Mesodermal cell (in vitro differentiated cells): ENCODE data around the gene AMIGO3. TPM values are rescaled to one million over a fixed set of nuclear protein-coding genes. Genes with fewer than 3 reads are reported as not detected.
"Not testable (repeated sequence)": the region's sequence is repeated elsewhere in the genome, so short reads cannot be mapped to it uniquely, and the experiment has no call there.

ENCODE experiments used
- H3K27ac ChIP-seq: 2 replicates; pipeline ENCODE4 v1.7.0; 2013; ENCODE audit warnings: mild to moderate bottlenecking, low read depth, low read length, moderate library complexity; ENCODE audit not compliant: severe bottlenecking
- H3K36me3 ChIP-seq: 2 replicates; pipeline ENCODE4 v1.7.1; 2013; ENCODE audit warnings: mild to moderate bottlenecking, low read length, moderate library complexity; ENCODE audit not compliant: control insufficient read depth, insufficient read depth
- H3K4me1 ChIP-seq: one replicate; pipeline ENCODE4 v1.7.1; 2013; ENCODE audit warnings: mild to moderate bottlenecking, low read length; ENCODE audit not compliant: insufficient read depth, control insufficient read depth, poor library complexity, severe bottlenecking
- H3K4me3 ChIP-seq: 2 replicates; pipeline ENCODE4 v1.7.0; 2013; ENCODE audit warnings: low read length, control low read depth, mild to moderate bottlenecking; ENCODE audit not compliant: insufficient read depth, poor library complexity, severe bottlenecking; ENCODE audit errors: extremely low read depth
- H3K9me3 ChIP-seq: 2 replicates; pipeline ENCODE4 v1.7.1; 2013; ENCODE audit warnings: mild to moderate bottlenecking, low read length, moderate library complexity; ENCODE audit not compliant: control insufficient read depth
- whole genome bisulfite sequencing, 2 experiments: methylation state at CpG; one replicate each; pipeline ENCODE4 v1.1.5; 2013; ENCODE audit warnings: missing lambda C conversion rate in 2 of 2; ENCODE audit not compliant: insufficient coverage in 2 of 2; 5-methylcytosine and 5-hydroxymethylcytosine counted together
- polyA plus RNA-seq, 2 experiments: library from polyadenylated mRNA; stranded (reverse); fragments of 50-300 nt; gene quantifications; one replicate each; pipeline ENCODE4 v1.2.3, GENCODE V29; 2013

Gene AMIGO3
- 1.5 TPM for polyA plus RNA-seq (2013, experiment 1 of 2)
- polyA plus RNA-seq (2013, experiment 2 of 2): 1.3 TPM

- 13 to 14% methylated on average over 43 to 48 of the region's 50 CpGs for WGBS, 2 experiments
- Histone ChIP-seq H3K9me3 (no peaks in the 10 kb centered on the region), H3K4me3 (peak within 1 kb of the TSS; percentile 39), H3K36me3 (peaks cover 44% of the 10 kb centered on the region), H3K4me1 (peaks cover 5% of the 10 kb centered on the region), H3K27ac (peak within 1 kb of the TSS; percentile 49)
Observed at GRCh38 chr3:49719214-49719884, at the start of gene AMIGO3. Gene AMIGO3, minus strand, starts transcription at chr3:49719684. Its CDS starts 219 bp downstream, at chr3:49719465.

GRCh38 chr3:49763981-49764380 is 44.5 kb upstream of the AMIGO3 start:
- H3K36me3 ChIP-seq: peaks cover 56% of the 10 kb centered on the region
- no peak overlapping the region for H3K4me3 ChIP-seq
- H3K27ac ChIP-seq: no peak overlapping the region
- 100% methylated on average over 2 to 3 of the region's 4 CpGs for WGBS, 2 experiments
- no peaks in the 10 kb centered on the region for H3K9me3 ChIP-seq
- H3K4me1 ChIP-seq: no peaks in the 10 kb centered on the region

GRCh38 chr3:49761661-49762060 is 42.2 kb upstream of the AMIGO3 start:
- Histone ChIP-seq H3K4me3 (no peak overlapping the region), H3K9me3 (no peaks in the 10 kb centered on the region), H3K4me1 (no peaks in the 10 kb centered on the region), H3K27ac (no peak overlapping the region), H3K36me3 (peaks cover 43% of the 10 kb centered on the region)
- 100% methylated on average over 1 to 3 of the region's 3 CpGs for WGBS, 2 experiments

- Histone ChIP-seq H3K4me3 (no peak overlapping the region), H3K27ac (no peak overlapping the region), H3K4me1 (no peaks in the 10 kb centered on the region), H3K9me3 (no peaks in the 10 kb centered on the region), H3K36me3 (peaks cover 27% of the 10 kb centered on the region)
- WGBS, 2 experiments: 80% methylated on average over 1 of the region's 1 CpG; no CpG with 5 or more reads in 1 of the 2 experiments
Observed at GRCh38 chr3:49759226-49759625, 39.7 kb upstream of the AMIGO3 start.

GRCh38 chr3:49757197-49757596 is 37.7 kb upstream of the AMIGO3 start:
- Histone ChIP-seq H3K9me3 (no peaks in the 10 kb centered on the region), H3K36me3 (peaks cover 22% of the 10 kb centered on the region), H3K27ac (no peak overlapping the region), H3K4me1 (no peaks in the 10 kb centered on the region), H3K4me3 (no peak overlapping the region)
- WGBS, 2 experiments: 100% methylated on average over 1 of the region's 2 CpGs

- Histone ChIP-seq H3K36me3 (peaks cover 19% of the 10 kb centered on the region), H3K4me1 (no peaks in the 10 kb centered on the region), H3K27ac (no peak overlapping the region), H3K4me3 (no peak overlapping the region), H3K9me3 (no peaks in the 10 kb centered on the region)
- WGBS, 2 experiments: 100% methylated on average over 1 of the region's 1 CpG; no CpG with 5 or more reads in 1 of the 2 experiments
Observed at GRCh38 chr3:49756036-49756435, 36.6 kb upstream of the AMIGO3 start.

GRCh38 chr3:49754536-49754935 is 35.1 kb upstream of the AMIGO3 start:
- Histone ChIP-seq H3K9me3 (no peaks in the 10 kb centered on the region), H3K36me3 (peaks cover 11% of the 10 kb centered on the region), H3K27ac (no peak overlapping the region), H3K4me3 (no peak overlapping the region), H3K4me1 (no peaks in the 10 kb centered on the region)
- WGBS, 2 experiments: 100% methylated on average over 1 of the region's 1 CpG

GRCh38 chr3:49751501-49751900 is 32.0 kb upstream of the AMIGO3 start:
- H3K4me1 ChIP-seq: peaks cover 19% of the 10 kb centered on the region
- no peak overlapping the region for H3K27ac ChIP-seq
- H3K4me3 ChIP-seq: no peak overlapping the region
- WGBS, 2 experiments: 100% methylated on average over 2 of the region's 4 CpGs
- H3K36me3 ChIP-seq: peaks cover 23% of the 10 kb centered on the region
- no peaks in the 10 kb centered on the region for H3K9me3 ChIP-seq

- WGBS, 2 experiments: 96 to 100% methylated on average over 2 to 3 of the region's 4 CpGs
- Histone ChIP-seq H3K9me3 (no peaks in the 10 kb centered on the region), H3K36me3 (peaks cover 32% of the 10 kb centered on the region), H3K27ac (no peak overlapping the region), H3K4me1 (peaks cover 19% of the 10 kb centered on the region), H3K4me3 (no peak overlapping the region)
Observed at GRCh38 chr3:49750056-49750455, 30.6 kb upstream of the AMIGO3 start.

- WGBS, 2 experiments: 93 to 98% methylated on average over 5 of the region's 5 CpGs
- peaks cover 19% of the 10 kb centered on the region for H3K4me1 ChIP-seq
- peaks cover 43% of the 10 kb centered on the region for H3K36me3 ChIP-seq
- H3K27ac ChIP-seq: peak overlapping the region; percentile 43
- H3K4me3 ChIP-seq, H3K9me3 ChIP-seq: not testable (repeated sequence)
Observed at GRCh38 chr3:49748874-49749273, 29.4 kb upstream of the AMIGO3 start.

- H3K36me3 ChIP-seq: peaks cover 51% of the 10 kb centered on the region
- H3K4me3 ChIP-seq: no peak overlapping the region
- H3K27ac ChIP-seq: peak overlapping the region; percentile 68
- no peaks in the 10 kb centered on the region for H3K9me3 ChIP-seq
- H3K4me1 ChIP-seq: peaks cover 19% of the 10 kb centered on the region
- 94 to 95% methylated on average over 10 to 12 of the region's 13 CpGs for WGBS, 2 experiments
Observed at GRCh38 chr3:49747792-49748480, 28.5 kb upstream of the AMIGO3 start.
